HG02870 (cell line): Measurements from ENCODE around the gene KCNN3.
A peak's percentile ranks its signal among the peaks of the same experiment; 100 is the strongest.

Experiments
- ATAC-seq: cut with Tn5 transposase; IDR thresholded peaks from one replicate; pipeline ENCODE4 v1.9.1; 2021; ENCODE audit warnings: mild to moderate bottlenecking, moderate library complexity; ENCODE audit not compliant: unreplicated experiment

KCNN3 gene

DNA sequence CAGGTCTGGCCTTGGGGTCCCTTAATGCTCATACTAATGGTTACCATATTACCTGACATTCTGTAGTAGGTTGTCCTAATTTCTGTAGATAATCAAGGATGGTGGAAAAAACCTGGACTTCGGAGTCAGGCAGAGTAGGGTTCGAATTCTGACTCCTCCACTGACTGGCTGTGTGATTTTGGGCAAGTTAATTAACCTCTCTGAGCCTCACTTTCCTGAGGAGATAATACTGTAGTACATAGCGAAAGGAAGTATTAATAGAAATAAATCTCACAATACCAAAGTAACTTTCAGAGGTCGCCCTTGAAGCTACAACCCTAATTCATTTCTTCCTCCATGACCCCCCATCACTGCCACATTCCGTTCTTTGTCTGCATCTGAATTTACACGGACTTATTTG lies 72.9 kb downstream of the KCNN3 start:
- no peak for ATAC-seq

DNA sequence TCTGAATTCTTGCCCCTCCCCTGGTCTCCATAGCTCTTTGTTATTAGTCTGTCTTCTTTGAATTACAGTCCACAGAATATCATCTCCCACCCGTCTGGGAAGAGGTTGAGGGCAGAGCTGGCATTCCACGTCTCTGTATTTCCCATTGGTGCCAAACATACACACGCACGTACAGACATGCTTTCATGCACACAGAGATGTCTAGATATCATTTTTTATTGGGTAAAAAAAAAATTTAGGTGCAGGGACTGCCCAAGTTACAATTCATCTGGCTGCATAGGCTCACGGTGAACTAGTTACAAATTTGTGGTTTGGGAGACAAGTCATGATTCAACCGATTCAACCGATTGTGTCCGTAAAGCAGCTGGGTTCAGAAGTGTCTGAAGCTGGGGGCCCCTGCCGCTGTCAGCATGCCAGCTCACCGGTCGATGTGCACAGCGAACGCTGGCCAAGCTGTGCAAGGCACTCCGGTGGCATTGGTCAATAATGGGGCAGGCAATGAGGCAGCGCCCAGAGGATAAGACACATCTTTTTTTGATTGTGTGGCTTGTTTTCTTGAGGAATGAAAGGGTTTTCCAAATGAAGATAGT lies 73.7 kb downstream of the KCNN3 start:
- no peak for ATAC-seq

DNA sequence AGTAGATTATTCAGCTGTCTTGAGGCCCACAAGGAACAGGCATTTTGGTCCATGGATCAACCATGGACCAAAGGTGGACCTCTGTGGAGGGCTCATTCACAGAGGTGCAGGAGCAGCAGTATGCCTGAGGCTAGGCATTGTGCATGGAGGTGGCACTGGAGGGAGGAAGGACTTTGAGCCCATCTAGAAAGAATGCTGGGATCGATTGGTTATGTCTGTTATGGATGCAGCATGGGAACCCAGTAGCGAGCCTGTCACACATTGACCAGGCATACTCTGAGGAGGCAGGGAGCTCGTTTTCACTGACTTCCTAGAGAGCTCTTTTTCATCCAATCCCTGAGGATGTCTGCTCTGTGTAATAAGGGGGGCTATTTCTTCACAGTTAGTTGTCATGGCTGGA lies 75.5 kb downstream of the KCNN3 start:
- no peak for ATAC-seq

DNA sequence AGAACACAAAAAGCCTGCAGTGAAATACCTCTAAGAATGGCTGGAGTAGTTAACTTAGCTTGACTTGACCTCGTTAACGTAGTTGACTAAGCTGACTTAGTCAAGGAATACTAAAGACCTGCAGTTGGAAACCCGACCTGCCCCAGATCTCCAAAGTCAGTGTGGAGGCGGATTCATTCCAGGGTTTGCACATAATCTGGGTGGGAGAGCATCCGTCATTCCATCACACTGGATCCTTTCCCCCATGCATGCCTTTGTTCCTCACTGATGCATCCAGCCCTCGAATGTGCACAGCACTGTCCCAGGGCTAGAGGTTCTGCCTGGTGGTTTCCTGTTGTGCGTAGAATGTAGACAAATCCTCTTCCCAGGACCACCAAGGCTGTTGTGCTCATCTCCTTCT lies 76.4 kb downstream of the KCNN3 start:
- ATAC-seq, result no peak

DNA sequence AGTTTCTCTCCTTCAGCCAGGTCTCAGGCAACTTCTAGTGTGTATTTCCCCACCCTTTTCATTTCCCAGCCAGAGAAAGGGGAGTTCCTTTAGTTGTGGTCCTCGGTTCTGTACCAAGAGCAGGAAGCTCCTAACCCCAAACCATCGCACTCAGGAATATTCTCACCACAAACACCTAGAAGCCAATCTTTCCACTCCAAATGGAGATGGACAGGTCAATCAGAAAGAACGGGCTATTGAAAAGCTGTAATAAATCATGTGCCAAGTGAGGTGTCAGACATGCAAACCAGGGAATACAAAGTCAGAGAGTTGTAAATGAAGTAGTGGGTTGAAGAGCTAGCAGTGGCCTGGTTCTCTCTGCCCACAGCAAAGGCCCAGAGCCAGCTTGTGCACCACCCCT lies 77.2 kb downstream of the KCNN3 start:
- no peak for ATAC-seq

DNA sequence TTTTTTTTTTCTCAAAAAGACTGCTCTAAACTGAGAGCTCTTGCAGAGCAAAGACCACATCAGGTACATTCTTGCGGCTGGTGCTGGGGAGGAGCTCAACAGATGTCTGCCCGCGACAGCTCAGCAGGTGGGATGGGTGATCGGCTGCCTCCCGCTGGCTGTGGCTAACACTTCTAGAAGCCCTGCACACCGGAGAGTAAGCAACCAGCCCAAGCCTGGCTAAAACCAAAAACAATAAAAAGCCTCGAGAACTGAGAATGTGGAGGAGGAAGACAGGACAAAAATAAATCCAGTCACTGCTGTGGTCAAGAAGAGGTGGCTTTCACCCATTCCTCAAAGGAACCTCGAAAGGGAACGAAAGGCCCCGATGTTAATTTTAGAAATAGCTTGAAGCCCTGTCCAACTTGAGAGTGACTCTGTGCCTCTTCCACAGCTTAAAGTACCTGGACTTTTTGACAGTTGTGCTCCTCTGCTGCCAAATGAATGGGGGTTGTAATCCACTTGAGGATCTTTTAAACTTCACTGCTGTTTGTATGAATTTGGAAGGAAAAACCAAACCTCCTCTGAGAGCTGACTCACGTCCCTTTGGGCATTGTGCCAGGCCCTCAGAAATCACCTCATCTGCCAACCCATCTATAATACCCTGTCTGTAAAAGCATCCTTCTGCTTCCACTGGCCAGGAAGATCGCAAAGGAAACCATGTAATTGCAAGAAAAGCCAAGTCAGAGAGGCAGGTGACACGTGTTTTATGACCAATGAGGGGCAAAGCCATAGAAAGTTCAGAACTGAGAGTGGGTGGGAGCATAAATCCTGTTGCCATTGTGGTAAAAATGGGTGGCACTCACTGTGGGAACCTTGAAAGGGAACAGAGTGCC lies 78.6 kb downstream of the KCNN3 start:
- peak; percentile 89 for ATAC-seq

DNA sequence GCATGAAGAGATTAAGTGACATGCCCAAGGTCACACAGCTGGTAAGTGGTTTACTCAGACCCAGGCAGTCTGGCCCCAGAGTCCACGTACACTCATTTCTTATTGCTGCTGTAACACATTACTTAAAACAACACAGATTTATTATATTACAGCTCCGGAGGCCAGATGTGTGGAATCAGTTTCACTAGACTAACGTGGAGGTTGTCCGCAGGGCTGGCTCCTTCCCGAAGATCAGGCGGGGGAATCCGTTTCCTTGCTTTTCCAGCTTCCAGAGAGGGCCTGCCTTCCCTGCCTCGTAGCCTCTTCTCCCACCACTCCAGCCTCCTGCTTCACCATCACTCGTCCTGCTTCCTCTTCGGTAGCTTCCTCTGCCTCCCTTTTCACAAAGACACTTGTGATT lies 81.2 kb downstream of the KCNN3 start:
- no peak for ATAC-seq

DNA sequence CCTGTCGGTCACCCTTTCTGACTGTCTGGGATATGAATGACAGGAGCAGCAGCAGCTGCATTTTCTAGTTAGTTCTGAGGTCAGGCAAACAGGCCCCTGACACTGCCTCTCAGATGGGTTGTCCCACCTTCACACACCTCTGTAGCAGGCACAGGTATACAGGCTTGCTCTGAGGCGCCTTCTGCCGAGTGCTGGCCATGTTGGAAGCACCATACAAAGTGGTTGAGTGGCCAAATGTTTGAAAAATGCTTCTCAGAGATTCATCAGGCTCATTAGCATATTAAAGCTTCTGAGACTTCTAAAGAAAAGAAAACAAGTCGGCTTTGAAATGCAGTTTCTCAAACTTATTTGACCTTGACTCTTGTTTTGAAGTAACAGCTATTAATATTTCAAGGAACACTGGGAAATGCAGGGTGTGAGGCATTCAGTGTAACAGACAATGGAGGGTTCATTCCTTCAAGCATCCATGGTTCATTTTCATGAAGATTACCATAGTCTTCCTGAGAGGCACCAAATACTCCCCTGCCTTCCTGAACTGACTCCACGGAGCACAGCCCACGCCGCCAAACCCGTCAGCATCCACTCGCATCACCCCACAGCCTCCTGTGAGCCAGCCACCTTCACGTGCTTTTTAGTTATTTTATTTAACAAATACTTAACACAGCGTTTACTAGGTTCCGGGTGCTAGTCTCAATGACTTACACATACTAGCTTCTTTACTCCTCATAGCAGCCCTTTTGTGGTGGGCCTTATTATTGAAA lies 81.8 kb downstream of the KCNN3 start:
- no peak for ATAC-seq

DNA sequence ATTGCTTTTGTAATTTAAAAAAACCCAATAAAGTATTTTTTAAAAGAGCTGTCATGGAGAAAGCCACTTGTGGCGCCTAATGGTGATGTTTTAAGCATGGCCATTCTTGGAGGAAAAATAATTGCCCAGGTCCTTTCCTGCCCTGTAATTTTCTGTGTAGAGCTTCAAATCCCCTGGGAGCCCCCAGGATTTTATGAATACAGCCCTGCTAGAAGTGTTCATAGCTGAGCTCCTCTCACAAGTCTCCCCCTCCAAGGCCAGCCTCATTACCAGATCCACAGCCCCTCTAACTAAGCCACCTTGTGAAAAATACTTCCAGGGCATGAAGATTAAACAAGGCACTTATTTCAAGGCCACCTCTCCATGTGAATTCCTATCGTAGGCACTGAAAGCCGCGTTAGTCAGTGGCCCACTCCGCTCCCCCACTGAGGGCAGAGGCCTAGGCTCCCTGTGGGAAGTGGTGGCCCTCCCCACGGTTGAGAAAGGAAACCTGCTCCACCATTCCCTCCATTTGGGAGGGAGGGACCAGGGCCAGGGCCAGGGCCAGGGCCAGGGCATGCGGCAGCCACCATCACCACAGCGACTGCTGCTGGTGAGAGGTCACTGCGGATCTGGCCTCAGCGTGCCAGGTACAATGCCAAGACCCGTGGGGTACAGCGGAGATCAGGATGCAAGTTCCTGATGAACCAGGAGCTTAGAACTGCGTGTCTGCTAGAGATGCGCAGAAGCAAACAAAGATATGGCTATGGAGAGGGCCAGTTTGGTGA lies 83.1 kb downstream of the KCNN3 start:
- ATAC-seq, result no peak

DNA sequence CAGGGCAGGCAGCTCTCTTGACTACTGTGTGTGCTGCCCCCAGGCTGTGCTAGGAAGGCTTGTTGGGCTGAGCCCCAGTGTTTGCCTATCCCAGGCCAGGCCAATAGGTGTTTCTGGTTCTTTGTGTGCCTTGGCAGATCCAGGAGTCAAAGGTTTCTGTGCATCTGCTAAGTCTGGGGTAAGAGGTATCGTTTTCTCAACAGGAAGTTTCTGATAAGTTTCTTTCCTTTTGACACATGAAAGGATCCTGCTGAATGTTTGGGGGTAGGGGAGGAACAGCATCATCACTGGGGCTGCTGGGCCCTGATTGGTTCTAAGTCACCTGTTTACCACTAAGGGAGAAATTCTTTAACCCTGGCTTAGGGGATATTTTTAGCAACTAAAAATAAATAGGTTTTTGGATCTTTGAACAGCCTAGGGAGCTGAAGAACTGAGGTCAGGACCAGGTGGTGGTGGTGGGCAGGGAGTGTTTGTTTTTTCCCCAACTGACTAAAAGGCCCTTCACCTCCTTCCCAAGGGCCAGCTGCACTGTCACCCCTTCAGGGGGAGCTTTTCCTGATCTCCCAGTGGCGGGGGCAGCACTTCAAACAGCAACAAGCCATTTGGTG lies 85.1 kb downstream of the KCNN3 start:
- peak; percentile 82 for ATAC-seq

DNA sequence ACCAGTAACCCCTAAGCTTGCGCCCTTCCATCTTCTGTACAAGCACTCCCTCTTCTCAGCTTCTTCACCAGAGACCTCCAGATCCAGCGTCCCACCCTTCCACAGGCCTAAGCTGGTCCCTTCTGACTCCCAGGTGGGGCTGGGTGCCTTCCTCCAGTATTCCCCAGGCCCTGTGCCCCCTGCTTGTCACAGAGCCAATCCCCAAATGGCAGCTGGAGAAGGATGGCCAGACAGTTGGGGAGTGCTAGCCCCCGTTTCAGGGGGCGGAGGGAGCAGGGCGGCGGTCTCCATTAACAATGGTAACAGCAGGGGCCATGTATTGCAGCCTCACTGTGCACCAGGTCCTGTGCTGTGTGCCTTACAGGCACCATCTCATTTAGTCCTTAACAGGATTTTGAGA lies 85.7 kb downstream of the KCNN3 start:
- no peak for ATAC-seq

DNA sequence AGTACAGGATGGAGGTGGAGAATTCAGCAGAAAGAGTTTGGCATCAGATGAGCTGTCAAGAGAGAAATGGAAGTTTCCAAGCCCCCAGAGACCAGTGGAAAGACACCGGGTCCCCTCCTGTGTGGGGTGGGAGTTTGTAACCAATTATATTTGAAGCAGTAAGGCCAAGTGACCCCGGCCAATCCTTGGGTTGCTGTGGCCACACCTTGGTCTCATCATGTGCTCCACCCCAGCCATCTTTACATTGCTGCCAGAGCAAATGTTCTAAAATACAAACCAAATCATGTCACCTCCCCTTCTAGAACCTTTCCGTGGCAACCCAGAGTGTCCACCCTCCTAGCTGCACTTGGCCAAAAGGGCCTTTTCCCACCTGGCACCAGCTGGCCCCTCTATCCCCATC lies 86.1 kb downstream of the KCNN3 start:
- no peak for ATAC-seq

DNA sequence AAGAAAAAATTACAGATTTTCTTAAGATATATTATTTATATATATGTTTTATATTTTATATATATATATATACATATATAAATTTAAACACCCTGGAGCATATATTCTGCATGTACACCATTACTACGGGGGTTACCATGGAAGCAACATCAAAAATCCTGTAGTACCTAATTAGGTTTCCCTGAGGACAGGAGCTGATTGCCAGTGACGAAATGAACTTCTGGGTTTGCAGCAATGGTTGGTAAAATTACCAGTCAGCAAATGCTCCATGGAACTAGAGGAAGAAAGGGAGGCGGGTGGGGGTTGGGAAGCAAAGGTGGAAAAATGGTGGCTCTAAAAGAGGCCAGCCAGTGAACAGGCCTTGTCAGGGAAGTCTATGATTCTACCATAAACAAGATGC lies 89.5 kb downstream of the KCNN3 start:
- ATAC-seq, result no peak

DNA sequence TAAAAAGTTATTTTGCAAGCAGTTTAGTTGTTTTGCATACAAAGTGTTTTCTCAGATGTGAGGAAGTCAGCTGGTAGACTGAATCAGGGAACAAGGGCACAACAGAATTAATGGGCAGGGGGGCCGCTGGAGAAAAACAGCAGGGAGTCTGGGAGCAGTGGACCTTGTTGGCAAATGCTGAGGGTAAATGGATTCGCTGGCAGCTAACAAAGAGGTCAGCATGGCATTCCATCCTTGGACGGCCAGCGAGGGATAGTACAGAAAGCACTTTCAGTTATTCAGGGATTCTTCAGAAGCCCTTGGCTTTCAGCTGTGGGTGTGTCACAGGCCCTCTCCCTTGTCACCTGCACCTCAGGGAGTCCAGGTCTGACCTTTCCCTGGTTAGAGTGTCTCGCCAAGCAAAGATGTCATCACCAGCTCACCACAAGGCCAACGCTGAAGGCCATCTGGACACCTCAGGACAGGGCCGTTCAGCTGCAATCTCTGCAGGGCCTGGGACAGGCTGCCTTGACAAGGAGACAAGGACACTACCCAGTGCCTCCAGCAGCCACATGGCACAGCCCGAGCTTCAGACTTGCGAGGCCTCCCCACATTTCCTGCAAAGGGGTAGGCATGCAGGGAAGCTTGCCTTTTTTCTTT lies 90.4 kb downstream of the KCNN3 start:
- no peak for ATAC-seq

DNA sequence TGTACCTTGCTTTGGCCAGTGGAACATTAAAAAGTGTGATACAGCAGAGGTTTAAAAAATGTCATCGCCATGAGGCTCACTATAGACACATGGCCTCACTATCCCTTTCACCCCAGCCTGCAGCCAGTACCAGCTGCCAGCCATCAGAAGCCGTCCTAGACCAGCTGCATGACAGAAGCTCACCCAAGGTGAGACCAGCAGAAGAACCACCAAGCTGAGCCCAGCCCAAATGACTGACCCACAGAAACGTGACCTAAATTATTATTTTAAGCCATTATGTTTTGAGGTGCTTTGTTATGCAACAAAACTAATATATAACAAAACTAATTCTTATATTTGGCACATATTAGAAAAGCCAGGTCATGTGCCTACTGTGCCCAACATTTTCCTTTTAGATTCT lies 91.1 kb downstream of the KCNN3 start:
- no peak for ATAC-seq

DNA sequence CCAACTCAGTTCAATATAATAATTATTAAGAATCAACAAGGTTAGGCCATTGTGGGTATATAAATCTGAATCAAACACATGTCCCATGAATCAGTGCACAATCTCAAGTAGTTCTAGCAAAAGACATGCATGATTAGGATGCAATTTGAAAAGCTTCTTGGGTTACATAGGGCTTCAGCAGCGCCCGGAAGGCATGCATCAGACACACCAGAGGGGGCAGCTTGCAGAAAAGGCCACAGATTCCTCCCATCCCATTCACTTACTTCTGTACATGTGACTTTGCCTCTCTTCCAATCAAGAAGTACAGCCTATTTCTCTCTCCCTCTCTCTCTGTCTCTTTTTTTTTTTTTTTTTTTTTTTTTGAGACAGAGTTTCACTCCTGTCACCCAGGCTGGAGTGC lies 91.8 kb downstream of the KCNN3 start:
- no peak for ATAC-seq

DNA sequence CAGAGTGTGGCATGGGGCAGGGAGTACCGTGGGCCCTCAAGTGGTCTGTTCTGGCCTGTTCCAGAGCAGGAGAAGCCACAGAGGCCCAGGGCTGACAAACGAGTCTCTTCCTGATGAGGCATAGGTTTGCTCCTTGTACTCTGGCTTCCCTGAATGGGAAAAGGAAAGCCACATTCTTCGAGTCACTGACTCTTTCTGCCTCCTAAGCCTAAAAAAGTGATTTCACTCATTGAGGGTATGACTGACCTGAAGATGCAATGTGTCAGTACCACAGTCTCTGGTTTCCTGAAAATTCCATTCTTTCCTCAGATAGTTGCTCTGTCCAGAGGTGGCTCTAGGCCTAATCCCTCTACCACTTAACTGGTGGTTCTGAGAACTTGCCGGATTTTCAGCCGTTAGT lies 92.3 kb downstream of the KCNN3 start:
- ATAC-seq, result no peak

DNA sequence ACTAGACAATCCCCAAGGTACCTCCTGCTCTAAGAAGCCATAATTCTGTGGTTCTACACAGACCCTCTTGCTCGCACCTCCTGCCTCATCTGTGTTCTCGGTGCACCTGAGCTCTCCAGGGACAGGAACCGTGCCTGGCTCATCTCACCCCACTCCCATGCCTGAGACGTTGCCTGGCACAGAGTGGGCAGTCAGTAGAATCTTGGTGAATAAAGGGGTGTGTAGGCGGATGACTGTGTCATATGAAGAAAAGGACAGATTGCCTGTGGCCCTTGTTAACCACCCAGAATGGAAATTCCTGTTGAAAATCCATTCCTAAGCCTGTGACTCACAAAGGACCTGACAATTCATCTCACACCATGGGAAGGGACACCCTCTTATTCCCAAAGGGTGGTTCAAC lies 92.9 kb downstream of the KCNN3 start:
- no peak for ATAC-seq

DNA sequence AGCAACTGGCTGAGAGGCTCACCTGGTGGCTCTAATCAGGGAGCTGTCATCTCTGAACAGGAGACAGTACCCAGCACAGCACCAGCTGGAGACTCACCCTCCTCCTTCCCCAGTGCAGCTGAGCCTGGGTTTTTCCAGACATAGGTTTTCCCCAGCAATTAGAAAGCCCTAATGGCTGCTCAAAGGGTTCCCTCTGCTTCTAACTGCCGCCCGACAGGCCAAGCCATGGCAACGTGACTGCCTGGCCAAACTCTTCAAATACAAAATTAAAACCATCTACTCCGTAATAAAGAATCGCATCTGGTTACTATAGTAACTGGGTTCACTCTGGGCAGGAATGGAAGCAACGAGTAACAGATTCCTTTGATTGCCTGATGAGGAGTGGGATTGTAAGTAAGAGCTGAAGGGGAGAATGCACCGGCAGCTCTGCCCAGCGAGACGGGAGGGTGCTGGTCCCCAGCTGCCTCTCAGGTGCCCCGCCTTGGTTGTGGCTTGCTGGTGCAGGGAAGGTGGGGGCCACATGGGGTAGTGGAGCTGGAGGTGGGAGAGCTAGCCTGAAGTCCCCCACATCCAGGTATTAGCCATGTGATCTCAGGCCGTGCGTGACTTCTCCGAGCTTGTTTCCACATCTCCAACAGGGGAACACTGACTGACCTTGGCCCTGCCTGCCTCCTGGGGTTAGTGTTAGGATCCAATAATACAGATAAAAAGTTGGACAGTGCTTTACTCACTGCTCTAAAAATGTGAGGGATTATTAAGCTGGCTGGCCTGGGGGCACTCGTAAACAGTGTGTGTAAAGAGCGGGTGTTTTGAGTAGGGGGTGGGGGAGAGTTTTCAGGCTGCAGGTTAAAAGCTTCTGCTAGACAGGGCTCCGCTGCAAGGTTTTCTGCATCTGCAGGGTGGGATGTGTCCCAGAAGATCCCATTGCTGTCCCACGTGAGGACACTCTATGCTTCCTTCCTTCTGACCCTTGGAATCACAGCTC lies 94.2 kb downstream of the KCNN3 start:
- ATAC-seq, result no peak
